KMS-11 (cell line): ENCODE measurements around the gene UTP25.

Experiments used
- H2AFZ ChIP-seq: fragments of 200-600 bp; sonication (generic); 2 replicates; pipeline ENCODE4 v1.6.1; 2016; ENCODE audit warnings: antibody characterized with exemption, mixed run types, low read depth
- H3K27ac ChIP-seq: fragments of 200-600 bp; sonication (generic); 2 replicates; pipeline ENCODE4 v1.6.1; 2016; ENCODE audit warnings: mild to moderate bottlenecking, mixed run types
- H3K27me3 ChIP-seq: fragments of 200-600 bp; sonication (generic); 2 replicates; pipeline ENCODE4 v1.6.1; 2017; ENCODE audit warnings: mild to moderate bottlenecking, low read depth, mixed run types, moderate library complexity; ENCODE audit not compliant: insufficient read depth
- H3K36me3 ChIP-seq: fragments of 200-600 bp; sonication (generic); 2 replicates; pipeline ENCODE4 v1.6.1; 2017; ENCODE audit warnings: mild to moderate bottlenecking, mixed run types; ENCODE audit not compliant: insufficient read depth
- H3K4me1 ChIP-seq: fragments of 200-600 bp; sonication (generic); 2 replicates; pipeline ENCODE4 v1.6.1; 2016; ENCODE audit warnings: mild to moderate bottlenecking, low read depth, mixed run types; ENCODE audit not compliant: poor library complexity, severe bottlenecking
- H3K4me2 ChIP-seq: fragments of 200-600 bp; sonication (generic); 2 replicates; pipeline ENCODE4 v1.7.0; 2016; ENCODE audit warnings: mild to moderate bottlenecking, mixed run types
- H3K4me3 ChIP-seq: fragments of 200-600 bp; sonication (generic); IDR thresholded peaks from 2 replicates; pipeline ENCODE4 v1.6.1; 2017; ENCODE audit warnings: low read depth, low read length, mixed read lengths; ENCODE audit not compliant: insufficient read depth
- H3K79me2 ChIP-seq: fragments of 200-600 bp; sonication (generic); 2 replicates; pipeline ENCODE4 v1.6.1; 2016; ENCODE audit warnings: low read depth, mixed run types; ENCODE audit not compliant: insufficient read depth
- H3K9ac ChIP-seq: fragments of 200-600 bp; sonication (generic); 2 replicates; pipeline ENCODE4 v1.6.1; 2016; ENCODE audit warnings: mild to moderate bottlenecking, mixed run types
- H4K20me1 ChIP-seq: fragments of 200-600 bp; sonication (generic); 2 replicates; pipeline ENCODE4 v1.6.1; 2016; ENCODE audit warnings: mild to moderate bottlenecking, mixed run types; ENCODE audit not compliant: insufficient read depth
- CTCF ChIP-seq: fragments of 200-600 bp; sonication (generic); conservative IDR thresholded peaks from 2 replicates; pipeline ENCODE4 v1.6.1; 2017; ENCODE audit warnings: low read depth, mild to moderate bottlenecking, antibody characterized with exemption, low read length, moderate library complexity, mixed read lengths

UTP25 gene

DNA sequence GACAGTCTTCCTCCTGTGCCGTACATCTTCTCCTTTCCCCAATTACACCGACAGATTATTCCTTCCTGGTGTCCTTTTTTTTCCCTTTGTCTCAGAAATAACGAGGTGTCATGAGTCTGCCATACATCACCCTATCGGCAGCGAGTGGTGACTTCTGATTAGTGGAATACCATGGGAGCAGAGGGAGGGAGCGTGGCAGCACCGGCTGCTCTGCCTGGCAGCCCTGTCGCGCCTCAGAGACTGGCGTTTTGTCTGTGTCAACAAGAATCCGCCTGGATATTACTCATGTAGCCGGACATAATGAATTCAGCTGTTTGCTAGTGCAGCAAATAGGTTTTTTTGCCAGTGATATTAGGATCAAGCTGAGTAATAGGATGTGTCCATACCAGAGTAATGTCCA, 51.8 kb downstream of the UTP25 start:
- Histone ChIP-seq H3K4me3 (no peak overlapping the region), H4K20me1 (no peaks in the 10 kb centered on the region), H3K4me2 (no peak overlapping the region), H3K27ac (no peak overlapping the region), H3K36me3 (no peaks in the 10 kb centered on the region), H3K4me1 (no peaks in the 10 kb centered on the region), H3K27me3 (no peaks in the 10 kb centered on the region), H3K9ac (no peak overlapping the region), H2AFZ (no peak overlapping the region), H3K79me2 (no peaks in the 10 kb centered on the region)
- TF ChIP-seq CTCF = no peak

GRCh38 chr1:209880031-209880430, 52.3 kb downstream of the UTP25 start:
- no peak overlapping the region for H3K4me3 ChIP-seq

DNA sequence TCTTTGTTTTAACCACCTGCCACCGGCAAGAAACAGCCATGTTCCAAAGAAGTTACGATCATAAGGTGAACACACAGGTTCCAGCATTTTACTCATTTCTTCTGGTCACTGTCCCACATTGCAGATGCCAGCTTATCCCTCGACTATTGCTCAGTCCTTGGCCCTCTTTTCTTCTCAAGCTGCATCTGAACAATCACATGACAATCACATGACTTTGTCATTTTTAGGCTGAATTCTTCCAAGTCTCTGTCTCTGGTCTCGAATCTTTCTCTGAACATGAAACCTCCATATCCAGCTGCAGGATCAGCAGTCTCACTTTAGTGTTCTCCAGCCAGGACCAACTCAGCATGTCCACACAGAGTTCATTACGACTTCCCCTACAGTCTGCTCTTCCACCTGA, 53.8 kb downstream of the UTP25 start:
- Histone ChIP-seq H3K4me1 (no peaks in the 10 kb centered on the region), H3K9ac (no peak overlapping the region), H3K4me3 (no peak overlapping the region), H3K36me3 (no peaks in the 10 kb centered on the region), H4K20me1 (no peaks in the 10 kb centered on the region), H3K79me2 (no peaks in the 10 kb centered on the region), H3K27me3 (no peaks in the 10 kb centered on the region), H3K27ac (no peak overlapping the region), H2AFZ (no peak overlapping the region), H3K4me2 (no peak overlapping the region)
- TF ChIP-seq CTCF = no peak

More at GRCh38 chr1:209880031-209880430, 52.3 kb downstream of the UTP25 start:
- H2AFZ ChIP-seq = no peak overlapping the region
- no peak overlapping the region for H3K9ac ChIP-seq
- no peaks in the 10 kb centered on the region for H3K27me3 ChIP-seq
- H3K27ac ChIP-seq = no peak overlapping the region
- H3K79me2 ChIP-seq = no peaks in the 10 kb centered on the region
- H3K36me3 ChIP-seq = no peaks in the 10 kb centered on the region
- H3K4me1 ChIP-seq = no peaks in the 10 kb centered on the region
- no peak for TF ChIP-seq CTCF
- H3K4me2 ChIP-seq = no peak overlapping the region
- H4K20me1 ChIP-seq = no peaks in the 10 kb centered on the region

- Histone ChIP-seq H3K4me3 (no peak overlapping the region), H3K27me3 (no peaks in the 10 kb centered on the region), H4K20me1 (no peaks in the 10 kb centered on the region), H3K79me2 (no peaks in the 10 kb centered on the region), H3K27ac (no peak overlapping the region), H3K9ac (no peak overlapping the region), H3K36me3 (no peaks in the 10 kb centered on the region), H3K4me2 (no peak overlapping the region), H3K4me1 (no peaks in the 10 kb centered on the region), H2AFZ (no peak overlapping the region)
- TF ChIP-seq CTCF = no peak
Observed at GRCh38 chr1:209882286-209882685, 54.5 kb downstream of the UTP25 start.
